Right lobe of liver (tissue), 4 donors: ENCODE measurements around the gene KRTAP10-4.

Source experiments
- CTCF ChIP-seq, 4 donors: fragments of 200-600 bp in 3 of 4; fragments of 450-650 bp in 1 of 4; IDR thresholded peaks; one replicate each; pipeline versions ENCODE4 v1.5.1 to v1.8.0; 2016 to 2022; ENCODE audit warnings: antibody characterized with exemption in 4 of 4, mild to moderate bottlenecking in 2 of 4
- POLR2A ChIP-seq: fragments of 450-650 bp; IDR thresholded peaks from one replicate; pipeline ENCODE4 v1.6.1; 2017; ENCODE audit warnings: antibody characterized with exemption, mild to moderate bottlenecking
- donor health status: DM: no; HTN: no; CAD: no.
- donor health status: DM: no; HTN: no; CAD: no.
- donor health status: DM: no; HTN: yes; CAD: no.

- TF ChIP-seq CTCF (IDR thresholded peaks at IDR 0.05) (no peak), POLR2A (no peak)
Observed at GRCh38 chr21:44527156-44527982, 46.2 kb upstream of the KRTAP10-4 start.
